TTC549 (cell line): ENCODE data around the gene CARHSP1.
"Not testable (repeated sequence)": the region's sequence is repeated elsewhere in the genome, so short reads cannot be mapped to it uniquely, and the experiment has no call there.

Experiments
- FAIRE-seq: peaks from 2 replicates; lab custom pipeline; 2012; peaks lifted over from hg19 to GRCh38; lab: Jason Lieb, UNC

The CARHSP1 gene

DNA sequence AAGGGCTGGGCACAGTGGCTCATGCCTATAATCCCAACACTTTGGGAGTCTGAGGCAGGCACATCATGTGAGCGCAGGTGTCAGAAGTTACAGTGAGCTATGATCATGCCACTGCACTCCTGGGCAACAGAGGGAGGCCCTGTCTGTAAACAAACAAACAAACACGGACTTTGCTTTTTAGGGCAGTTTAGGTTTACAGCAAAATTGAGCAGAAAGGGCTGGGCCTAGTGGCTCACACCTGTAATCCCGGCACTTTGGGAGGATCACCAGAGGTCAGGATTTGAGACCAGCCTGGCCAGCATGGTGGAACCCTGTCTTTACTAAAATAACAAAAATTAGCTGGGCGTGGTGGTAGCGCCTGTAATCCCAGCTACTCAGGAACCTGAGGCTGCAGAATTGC lies 3.3 kb upstream of the CARHSP1 start:
- FAIRE-seq: no peak

- FAIRE-seq: not testable (repeated sequence)
These were observed 1.1 kb upstream of the CARHSP1 start for GRCh38 chr16:8869988-8870241.

DNA sequence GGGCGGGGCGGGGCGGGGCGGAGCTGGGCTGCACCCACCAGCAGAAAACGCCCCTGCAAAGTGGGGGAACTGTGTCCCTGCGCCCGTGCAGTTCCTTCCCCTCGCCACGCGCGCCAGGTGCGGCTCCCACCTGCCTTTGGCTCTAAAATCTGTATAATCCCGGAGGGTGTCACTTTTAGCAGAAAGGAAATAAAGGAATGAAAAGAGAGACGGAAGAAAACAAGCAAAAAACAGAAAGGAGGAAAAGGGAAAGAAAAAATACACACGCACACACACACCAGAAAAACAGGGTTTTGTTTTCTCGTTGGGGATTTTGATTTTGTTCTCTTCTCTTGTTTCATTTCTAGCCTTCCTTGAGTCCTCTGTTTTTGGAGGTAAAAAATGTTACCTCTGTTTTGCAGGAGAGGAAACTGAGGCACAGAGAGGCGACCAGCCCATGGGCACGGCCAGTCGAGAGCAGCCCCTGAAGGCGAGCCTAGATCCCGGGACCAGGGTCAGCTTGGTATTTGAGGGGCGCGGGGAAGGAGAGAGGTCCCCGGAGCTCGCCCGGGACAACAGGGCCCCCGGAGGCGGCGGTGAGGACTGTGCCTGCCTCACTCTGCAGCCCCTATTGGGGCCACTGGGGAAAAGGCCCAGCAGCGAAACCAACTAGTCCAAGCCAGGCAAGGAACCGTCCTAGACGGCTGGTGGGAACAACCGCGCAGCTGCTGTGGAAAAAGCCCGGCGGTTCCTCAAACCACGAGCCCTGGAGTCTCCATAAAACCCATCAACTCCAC lies 594 bp upstream of the CARHSP1 start:
- FAIRE-seq: no peak

DNA sequence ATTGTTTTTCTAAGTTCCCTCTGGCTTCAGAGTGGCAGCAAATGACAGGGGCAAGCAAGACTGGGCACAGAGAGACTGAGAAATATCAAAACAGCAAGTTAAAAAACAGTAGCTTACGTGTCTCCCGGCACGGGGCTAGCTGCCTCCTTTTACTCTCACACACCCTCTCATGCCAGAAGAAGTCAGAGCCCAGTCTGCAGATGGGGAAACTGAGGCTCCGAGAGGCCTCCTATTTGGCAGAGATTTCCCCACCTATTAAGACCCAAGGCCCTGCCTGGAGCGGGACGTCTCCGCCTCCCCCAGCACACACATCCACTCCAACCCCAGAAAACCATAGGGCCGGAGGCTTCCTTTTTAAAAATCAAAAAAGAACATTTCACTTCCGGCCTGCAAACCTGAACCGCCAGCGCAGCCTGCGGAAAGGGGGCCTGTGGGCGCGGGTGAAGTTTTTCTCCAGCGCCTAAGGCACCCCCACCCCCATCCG lies 832 bp downstream of the CARHSP1 start:
- no peak for FAIRE-seq

- no peak for FAIRE-seq
These were observed 1.4 kb downstream of the CARHSP1 start for GRCh38 chr16:8867216-8867931.

GRCh38 chr16:8866884-8867215 lies 2.0 kb downstream of the CARHSP1 start:
- no peak for FAIRE-seq

GRCh38 chr16:8866118-8866883 lies 2.5 kb downstream of the CARHSP1 start:
- FAIRE-seq: no peak

- FAIRE-seq: no peak
These were observed 3.5 kb downstream of the CARHSP1 start for GRCh38 chr16:8865145-8865882.

- FAIRE-seq: no peak
These were observed 4.2 kb downstream of the CARHSP1 start for GRCh38 chr16:8864480-8865110.

- no peak for FAIRE-seq
These were observed 5.0 kb downstream of the CARHSP1 start for GRCh38 chr16:8863594-8864424.

GRCh38 chr16:8862309-8863130 lies 6.3 kb downstream of the CARHSP1 start:
- FAIRE-seq: no peak

GRCh38 chr16:8861563-8862308 lies 7.1 kb downstream of the CARHSP1 start:
- no peak for FAIRE-seq

GRCh38 chr16:8859913-8860881 lies 8.6 kb downstream of the CARHSP1 start:
- FAIRE-seq: no peak

GRCh38 chr16:8858994-8859912 lies 9.6 kb downstream of the CARHSP1 start:
- no peak for FAIRE-seq

DNA sequence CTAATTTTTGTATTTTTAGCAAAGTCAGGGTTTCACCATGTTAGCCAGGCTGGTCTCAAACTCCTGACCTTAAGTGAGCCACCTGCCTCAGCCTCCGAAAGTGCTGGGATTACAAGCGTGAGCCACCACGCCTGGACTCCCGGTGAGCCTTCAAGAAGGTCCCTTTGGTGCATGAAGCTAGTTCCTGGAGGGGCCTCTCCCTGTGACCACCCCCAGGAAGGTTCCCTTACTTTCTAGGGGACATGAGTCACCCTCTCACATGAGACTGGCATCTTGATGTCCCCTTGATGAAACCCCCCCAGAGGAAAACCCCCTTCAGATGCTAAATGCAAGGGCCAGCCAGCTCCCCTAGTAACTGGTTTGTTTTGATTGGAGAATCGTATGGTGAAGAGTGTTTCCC lies 12.8 kb downstream of the CARHSP1 start:
- FAIRE-seq: no peak

DNA sequence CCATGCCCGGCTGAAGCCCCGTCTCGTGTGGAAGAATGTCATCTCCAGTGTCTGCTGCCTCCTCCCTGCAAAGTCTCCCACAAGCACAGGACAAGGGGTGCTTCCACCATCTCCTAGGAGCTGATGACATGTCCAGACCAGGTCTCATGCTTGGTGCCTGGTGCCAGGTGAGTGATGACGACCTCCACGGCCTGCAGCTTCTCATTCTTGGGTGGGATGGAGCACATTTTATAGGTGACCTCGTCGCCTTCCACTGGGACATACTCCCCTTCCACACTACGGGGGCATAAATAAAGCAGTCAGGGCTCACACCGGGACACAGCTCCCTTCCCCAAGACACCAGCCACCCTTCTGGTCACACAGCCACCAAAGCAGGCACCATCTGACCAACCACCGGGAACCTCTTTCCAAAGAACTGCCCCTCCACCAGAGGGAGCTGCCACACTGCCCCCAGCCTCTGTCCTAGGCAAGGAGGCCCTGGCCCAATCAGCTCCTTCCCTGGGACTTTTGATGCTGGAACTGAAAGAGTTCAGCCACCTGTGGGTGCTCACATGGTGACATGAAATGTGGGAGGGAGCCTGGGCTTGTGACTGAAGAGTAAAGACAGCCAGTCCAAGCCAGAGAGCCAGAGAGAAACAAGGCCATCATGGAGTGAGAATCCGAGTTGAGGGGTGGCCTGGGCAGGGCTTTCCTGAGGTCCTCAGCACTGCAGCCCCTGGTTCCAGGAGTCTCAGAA lies 13.6 kb downstream of the CARHSP1 start:
- FAIRE-seq: no peak
